Ecto neural progenitor cell (in vitro differentiated cells): ENCODE data around the gene ATP6V1A.
A peak's percentile ranks its signal among the peaks of the same experiment; 100 is the strongest.

Experiments
- DNase-seq: peaks from one replicate; pipeline ENCODE4 v3.0.0-alpha.2; 2018; ENCODE audit warnings: low spot score

The ATP6V1A gene

GRCh38 chr3:113746548-113747282 is at the start of gene ATP6V1A:
TSS of gene ATP6V1A (plus strand) at chr3:113747035. CDS start at chr3:113778754, 31,719 bp downstream.
- peak; percentile 86 for DNase-seq

DNA sequence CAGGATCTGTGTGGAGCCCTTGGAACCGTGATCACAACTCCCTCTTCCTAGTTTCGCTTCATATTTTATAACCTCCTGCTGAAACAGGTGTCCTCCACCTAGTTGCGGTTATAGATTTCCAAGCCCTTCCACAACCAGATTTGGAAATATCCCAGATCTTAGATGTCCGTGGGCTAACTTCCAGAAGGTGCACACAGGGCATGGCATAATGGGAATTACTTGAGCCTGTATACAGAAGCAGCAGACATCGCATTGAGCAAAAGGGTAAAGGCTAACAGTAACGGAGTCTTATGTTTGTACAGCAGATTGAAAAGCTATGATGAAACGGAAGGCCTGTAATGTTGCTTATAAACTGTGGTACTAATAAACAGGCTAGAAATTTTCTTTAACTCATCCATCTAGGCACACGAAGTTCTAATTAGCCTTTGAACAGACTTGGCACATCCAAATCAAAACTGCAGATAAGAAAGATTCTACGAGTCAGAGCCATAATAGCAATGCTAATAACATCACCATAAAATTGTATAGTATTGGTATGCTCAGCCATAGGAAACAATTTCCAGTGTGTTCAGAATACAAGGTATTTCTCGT is 49.2 kb upstream of the ATP6V1A start:
- no peak for DNase-seq

GRCh38 chr3:113698213-113698742 is 48.6 kb upstream of the ATP6V1A start:
- DNase-seq, result no peak

- peak; percentile 61 for DNase-seq
Observed at GRCh38 chr3:113698956-113699355, 47.9 kb upstream of the ATP6V1A start.

DNA sequence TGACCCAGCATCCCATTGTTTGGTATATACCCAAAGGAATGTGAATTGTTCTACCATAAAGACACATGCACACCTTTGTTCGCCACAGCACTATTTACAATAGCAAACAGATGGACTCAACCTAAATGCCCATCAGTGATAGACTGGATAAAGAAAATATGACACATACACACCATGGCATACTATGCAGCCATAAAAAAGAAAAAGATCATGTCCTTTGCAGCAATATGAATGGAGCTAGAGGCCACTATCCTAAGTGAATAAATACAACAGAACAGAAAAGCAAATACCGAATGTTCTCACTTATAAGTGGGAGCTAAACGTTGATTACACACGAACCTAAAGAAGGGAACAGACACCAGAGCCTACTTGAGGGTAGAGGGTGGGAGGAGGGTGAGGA is 39.0 kb upstream of the ATP6V1A start:
- no peak for DNase-seq

GRCh38 chr3:113712129-113712528 is 34.7 kb upstream of the ATP6V1A start:
- DNase-seq, result no peak

GRCh38 chr3:113714702-113715101 is 32.1 kb upstream of the ATP6V1A start:
- DNase-seq, result no peak

- no peak for DNase-seq
Observed at GRCh38 chr3:113717308-113717707, 29.5 kb upstream of the ATP6V1A start.

DNA sequence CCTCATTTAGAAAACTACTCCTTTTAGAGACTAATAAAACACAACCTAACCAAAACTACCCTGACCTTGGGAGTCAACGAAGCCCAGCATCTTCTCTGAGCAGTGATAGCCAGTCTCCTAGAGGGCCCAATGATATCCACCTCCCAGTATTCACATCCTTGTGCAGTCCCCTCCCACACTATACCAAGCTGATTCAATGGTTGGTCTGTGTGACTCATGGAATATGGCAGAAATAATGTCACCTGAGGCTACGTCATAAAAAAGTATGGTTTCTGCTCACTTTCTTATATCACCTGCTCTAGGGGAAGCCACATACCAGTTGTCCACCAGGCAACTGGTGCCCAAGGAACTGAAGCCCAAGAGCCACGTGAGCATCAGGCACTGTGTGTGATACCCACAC is 29.0 kb upstream of the ATP6V1A start:
- DNase-seq, result no peak

DNA sequence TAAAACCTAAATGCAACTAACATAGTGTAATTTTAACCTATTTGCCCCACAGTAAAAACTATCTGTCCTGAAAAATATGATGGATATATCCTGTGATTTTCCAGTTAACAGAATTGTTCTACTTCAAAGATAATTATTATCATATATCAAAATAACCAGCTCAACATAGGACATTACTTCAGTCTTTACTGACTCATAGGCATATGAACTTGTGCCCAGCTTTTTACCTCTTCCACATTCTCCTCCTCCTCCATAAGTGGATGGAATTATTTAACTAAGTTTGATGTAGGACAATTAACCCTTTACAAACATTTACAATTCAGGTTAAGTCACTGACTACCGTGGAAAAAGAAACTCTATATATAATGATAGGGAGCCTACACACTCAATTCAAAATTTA is 27.5 kb upstream of the ATP6V1A start:
- no peak for DNase-seq

DNA sequence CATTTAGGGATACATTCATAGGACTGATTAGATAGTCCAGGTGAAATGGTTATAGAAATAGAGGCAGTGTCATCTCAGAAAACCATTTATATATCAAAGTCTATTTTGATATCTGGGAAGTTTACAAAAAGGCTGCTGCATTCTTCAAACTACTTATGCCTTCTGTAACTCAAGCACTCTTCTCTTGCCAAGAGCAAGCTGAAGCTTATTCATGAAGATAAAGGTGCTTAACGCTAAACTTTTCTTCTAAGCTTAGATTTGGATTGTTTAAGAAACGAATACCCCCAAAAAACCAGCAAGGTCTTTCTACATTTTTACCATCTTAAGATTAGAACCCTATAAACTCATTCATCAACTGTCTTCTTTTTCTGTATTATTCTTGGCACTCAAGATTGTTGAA is 27.1 kb upstream of the ATP6V1A start:
- no peak for DNase-seq

GRCh38 chr3:113721636-113722035 is 25.2 kb upstream of the ATP6V1A start:
- DNase-seq, result no peak

GRCh38 chr3:113728661-113729060 is 18.2 kb upstream of the ATP6V1A start:
- no peak for DNase-seq

- no peak for DNase-seq
Observed at GRCh38 chr3:113730550-113730949, 16.3 kb upstream of the ATP6V1A start.

- no peak for DNase-seq
Observed at GRCh38 chr3:113731694-113732093, 15.1 kb upstream of the ATP6V1A start.

- no peak for DNase-seq
Observed at GRCh38 chr3:113736548-113737089, 10.2 kb upstream of the ATP6V1A start.

DNA sequence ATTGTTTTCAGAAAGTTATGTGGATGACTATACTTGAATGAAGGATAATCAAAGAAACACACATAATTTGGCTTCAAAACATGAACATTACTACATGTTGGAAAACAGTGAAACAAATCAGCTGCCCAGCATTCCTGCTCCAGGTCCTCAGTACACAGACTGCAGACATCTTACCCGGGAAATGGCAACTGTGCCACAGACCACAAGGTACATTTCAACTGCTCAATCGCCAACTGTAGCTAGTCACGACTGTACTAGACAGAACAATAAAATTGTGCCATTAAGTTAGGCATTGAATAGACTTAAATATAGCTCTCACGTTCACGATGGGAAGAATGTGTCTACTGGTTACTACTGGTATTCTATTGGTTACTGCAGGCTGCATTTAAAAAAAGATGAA is 5.7 kb upstream of the ATP6V1A start:
- DNase-seq, result no peak

DNA sequence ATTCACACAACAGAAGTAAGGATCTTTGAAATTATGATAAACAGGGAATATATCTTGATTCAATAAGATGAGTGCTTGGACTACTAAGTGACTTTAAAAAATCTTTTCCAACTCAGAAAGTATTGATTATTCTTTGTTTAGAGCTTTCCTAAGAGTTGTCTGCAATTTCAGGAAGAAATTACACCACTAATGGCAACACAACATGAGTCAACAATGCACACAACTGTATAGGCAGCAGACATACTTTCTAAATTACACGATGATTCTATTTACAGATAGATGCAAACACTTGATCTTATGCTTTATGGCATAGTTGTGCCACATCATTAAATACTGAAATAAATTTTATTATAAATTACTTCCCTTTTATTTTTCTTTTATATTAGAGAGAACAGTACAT is 5.2 kb upstream of the ATP6V1A start:
- no peak for DNase-seq

GRCh38 chr3:113743006-113743630 is 3.7 kb upstream of the ATP6V1A start:
- no peak for DNase-seq

- peak; percentile 84 for DNase-seq
Observed at GRCh38 chr3:113744941-113745755, 1.7 kb upstream of the ATP6V1A start.

- DNase-seq, result peak; percentile 96
Observed at GRCh38 chr3:113745756-113746547, 883 bp upstream of the ATP6V1A start, which contains the start of gene NAA50. TSS of gene NAA50 (minus strand) at chr3:113746249. CDS start at chr3:113745949, 300 bp downstream.
